ENCODE results near the gene PDE8A. TPM values are rescaled to one million over a fixed set of nuclear protein-coding genes. Genes with fewer than 3 reads are reported as not detected.

PDE8A gene, protein sequence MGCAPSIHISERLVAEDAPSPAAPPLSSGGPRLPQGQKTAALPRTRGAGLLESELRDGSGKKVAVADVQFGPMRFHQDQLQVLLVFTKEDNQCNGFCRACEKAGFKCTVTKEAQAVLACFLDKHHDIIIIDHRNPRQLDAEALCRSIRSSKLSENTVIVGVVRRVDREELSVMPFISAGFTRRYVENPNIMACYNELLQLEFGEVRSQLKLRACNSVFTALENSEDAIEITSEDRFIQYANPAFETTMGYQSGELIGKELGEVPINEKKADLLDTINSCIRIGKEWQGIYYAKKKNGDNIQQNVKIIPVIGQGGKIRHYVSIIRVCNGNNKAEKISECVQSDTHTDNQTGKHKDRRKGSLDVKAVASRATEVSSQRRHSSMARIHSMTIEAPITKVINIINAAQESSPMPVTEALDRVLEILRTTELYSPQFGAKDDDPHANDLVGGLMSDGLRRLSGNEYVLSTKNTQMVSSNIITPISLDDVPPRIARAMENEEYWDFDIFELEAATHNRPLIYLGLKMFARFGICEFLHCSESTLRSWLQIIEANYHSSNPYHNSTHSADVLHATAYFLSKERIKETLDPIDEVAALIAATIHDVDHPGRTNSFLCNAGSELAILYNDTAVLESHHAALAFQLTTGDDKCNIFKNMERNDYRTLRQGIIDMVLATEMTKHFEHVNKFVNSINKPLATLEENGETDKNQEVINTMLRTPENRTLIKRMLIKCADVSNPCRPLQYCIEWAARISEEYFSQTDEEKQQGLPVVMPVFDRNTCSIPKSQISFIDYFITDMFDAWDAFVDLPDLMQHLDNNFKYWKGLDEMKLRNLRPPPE
- 20.6 and 26.2 TPM in 2 replicates for total RNA-seq (ENCODE audit: low replicate concordance)

- DNase-seq (ENCODE audit: low read depth): no peak
- no peak for TF ChIP-seq CTCF (IDR thresholded peaks at IDR 0.05; ENCODE audit: insufficient read depth, low read length)
- peak within 1 kb of the TSS; percentile 84 for H3K4me3 ChIP-seq (ENCODE audit: low read depth, low read length)
Observed at GRCh38 chr15:84981711-84982300, at the start of gene PDE8A. PDE8A (plus strand) TSS chr15:84981856; CDS start chr15:84982163, 307 bp downstream.

DNA sequence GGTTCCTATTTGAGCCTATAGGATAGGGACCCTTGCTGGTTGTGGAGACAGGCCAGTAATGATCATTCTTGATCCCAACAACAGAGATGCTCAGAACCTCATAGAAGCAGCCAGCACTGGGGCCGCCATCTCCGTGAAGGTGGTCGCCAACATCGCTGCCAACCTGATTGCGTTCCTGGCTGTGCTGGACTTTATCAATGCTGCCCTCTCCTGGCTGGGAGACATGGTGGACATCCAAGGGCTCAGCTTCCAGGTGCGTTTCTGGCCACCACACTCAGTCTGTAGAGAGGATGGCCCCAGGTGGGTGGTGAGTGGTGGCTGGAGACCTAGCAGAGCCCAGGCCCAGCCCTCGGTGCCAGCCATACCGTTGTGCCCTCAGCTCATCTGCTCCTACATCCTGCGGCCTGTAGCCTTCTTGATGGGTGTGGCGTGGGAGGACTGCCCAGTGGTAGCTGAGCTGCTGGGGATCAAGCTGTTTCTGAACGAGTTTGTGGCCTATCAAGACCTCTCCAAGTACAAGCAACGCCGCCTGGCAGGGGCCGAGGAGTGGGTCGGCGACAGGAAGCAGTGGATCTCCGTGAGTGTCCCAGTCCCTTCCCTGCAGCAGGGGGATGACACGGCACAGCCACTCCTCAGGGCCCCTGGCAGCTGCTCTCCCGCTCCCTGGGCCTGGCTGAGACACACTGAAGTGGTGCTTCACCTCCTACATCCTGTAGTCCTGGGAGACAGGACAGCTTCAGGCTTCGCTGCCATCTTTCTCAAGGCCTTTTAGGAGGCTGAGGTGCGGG is 46.5 kb upstream of the PDE8A start:
- no peak overlapping the region for H3K4me3 ChIP-seq (ENCODE audit: low read depth, low read length)
- no peak for DNase-seq (ENCODE audit: low read depth)
- peak; percentile 5 for TF ChIP-seq CTCF (IDR thresholded peaks at IDR 0.05; ENCODE audit: insufficient read depth, low read length)

DNA sequence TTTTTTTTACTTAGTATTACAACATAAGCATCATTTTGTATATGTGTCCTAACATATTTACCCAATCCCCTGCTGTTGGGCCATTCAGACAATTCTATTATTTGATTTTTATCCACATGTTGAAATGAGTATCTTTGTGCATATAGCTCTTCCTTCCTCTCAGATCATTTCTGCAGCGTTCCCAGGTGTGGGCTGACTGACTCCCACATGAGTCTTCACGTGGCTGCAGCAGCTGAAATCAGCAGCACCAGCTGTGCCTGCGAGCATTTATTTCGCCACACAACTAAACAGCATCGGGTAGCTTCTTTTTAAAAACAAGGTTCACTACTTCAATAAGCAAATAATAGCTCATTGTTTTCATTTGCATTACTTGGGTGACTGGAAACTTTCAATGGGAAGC is 44.5 kb upstream of the PDE8A start:
- DNase-seq (ENCODE audit: low read depth): no peak
- no peak overlapping the region for H3K4me3 ChIP-seq (ENCODE audit: low read depth, low read length)
- no peak for TF ChIP-seq CTCF (IDR thresholded peaks at IDR 0.05; ENCODE audit: insufficient read depth, low read length)

GRCh38 chr15:84938726-84939125 is 42.9 kb upstream of the PDE8A start:
- H3K4me3 ChIP-seq (ENCODE audit: low read depth, low read length): no peak overlapping the region
- TF ChIP-seq CTCF (IDR thresholded peaks at IDR 0.05; ENCODE audit: insufficient read depth, low read length): no peak
- DNase-seq (ENCODE audit: low read depth): no peak

DNA sequence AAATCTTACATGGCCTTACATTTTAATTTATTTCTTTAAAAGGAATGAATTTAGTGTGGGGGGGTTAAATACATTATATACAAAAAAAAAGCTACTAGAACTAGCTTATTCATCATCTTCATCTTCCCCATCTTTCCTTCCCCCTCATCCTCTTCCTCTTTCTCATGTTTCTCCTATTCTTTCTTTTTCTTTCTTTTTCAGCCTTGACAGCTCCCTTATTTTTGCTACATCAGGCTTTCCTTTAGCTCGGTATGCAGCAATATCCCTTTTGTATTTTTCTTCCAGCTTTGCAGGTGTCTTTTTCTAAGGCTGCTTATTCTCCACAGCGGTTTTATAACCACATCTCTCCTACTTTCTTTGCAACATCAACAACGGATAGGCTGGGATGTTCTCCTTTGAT is 41.3 kb upstream of the PDE8A start:
- no peak for DNase-seq (ENCODE audit: low read depth)
- no peak for TF ChIP-seq CTCF (IDR thresholded peaks at IDR 0.05; ENCODE audit: insufficient read depth, low read length)
- H3K4me3 ChIP-seq (ENCODE audit: low read depth, low read length): no peak overlapping the region

GRCh38 chr15:84942456-84942855 is 39.2 kb upstream of the PDE8A start:
- TF ChIP-seq CTCF (IDR thresholded peaks at IDR 0.05; ENCODE audit: insufficient read depth, low read length): no peak
- H3K4me3 ChIP-seq (ENCODE audit: low read depth, low read length): no peak overlapping the region

More at GRCh38 chr15:84942456-84942855, 39.2 kb upstream of the PDE8A start:
- DNase-seq (ENCODE audit: low read depth): no peak
